Measurements from ENCODE around the gene CHAT. TPM values are rescaled to one million over a fixed set of nuclear protein-coding genes. Genes with fewer than 3 reads are reported as not detected.

The CHAT gene
- total RNA-seq, 3 donors from 2014 or later: not detected

GRCh38 chr10:49619613-49620012, 5.8 kb downstream of the CHAT start:
- TF ChIP-seq POLR2AphosphoS5 (IDR thresholded peaks at IDR 0.05) (no peak), POLR2A (IDR thresholded peaks at IDR 0.05) (no peak)
- TF ChIP-seq, protein P1, sequence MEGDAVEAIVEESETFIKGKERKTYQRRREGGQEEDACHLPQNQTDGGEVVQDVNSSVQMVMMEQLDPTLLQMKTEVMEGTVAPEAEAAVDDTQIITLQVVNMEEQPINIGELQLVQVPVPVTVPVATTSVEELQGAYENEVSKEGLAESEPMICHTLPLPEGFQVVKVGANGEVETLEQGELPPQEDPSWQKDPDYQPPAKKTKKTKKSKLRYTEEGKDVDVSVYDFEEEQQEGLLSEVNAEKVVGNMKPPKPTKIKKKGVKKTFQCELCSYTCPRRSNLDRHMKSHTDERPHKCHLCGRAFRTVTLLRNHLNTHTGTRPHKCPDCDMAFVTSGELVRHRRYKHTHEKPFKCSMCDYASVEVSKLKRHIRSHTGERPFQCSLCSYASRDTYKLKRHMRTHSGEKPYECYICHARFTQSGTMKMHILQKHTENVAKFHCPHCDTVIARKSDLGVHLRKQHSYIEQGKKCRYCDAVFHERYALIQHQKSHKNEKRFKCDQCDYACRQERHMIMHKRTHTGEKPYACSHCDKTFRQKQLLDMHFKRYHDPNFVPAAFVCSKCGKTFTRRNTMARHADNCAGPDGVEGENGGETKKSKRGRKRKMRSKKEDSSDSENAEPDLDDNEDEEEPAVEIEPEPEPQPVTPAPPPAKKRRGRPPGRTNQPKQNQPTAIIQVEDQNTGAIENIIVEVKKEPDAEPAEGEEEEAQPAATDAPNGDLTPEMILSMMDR (IDR thresholded peaks at IDR 0.05): no peak
- H3K27me3 ChIP-seq: peaks cover 0 to 63% of the 10 kb centered on the region in 2 donors
- intact Hi-C loops (cut with DNase I; ENCODE audit: low total_unique reads): no loop called here
- H3K36me3 ChIP-seq: no peaks in the 10 kb centered on the region
- H3K4me3 ChIP-seq: no peak overlapping the region
- no peak overlapping the region for H3K27ac ChIP-seq
- peak in 1 of 2 donors; percentile 17 for DNase-seq (ENCODE audit: low spot score in 2 of 2)
- no peaks in the 10 kb centered on the region for H3K4me1 ChIP-seq
- H3K9me3 ChIP-seq: no peaks in the 10 kb centered on the region

DNA sequence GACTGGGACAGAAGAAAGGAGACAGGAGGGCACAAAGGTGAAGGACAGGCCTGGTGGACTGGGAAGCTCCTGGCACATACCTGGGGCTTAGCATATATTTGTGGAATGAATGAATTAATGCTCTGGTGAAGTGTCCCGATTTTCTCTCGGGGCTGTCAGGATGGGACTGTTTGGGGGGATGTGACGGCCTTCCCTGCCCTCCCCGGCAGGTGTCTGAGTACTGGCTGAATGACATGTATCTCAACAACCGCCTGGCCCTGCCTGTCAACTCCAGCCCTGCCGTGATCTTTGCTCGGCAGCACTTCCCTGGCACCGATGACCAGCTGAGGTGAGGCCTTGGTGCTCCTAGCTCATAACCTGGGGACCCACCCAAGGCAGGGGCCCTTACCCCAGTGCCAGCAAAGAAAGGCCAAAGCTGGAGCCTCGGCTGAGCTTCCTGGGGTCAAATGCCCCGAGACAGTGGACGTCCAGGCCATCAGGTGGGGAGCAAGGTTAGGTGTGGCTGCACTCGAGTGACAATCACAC, 6.5 kb downstream of the CHAT start:
- TF ChIP-seq POLR2AphosphoS5 (IDR thresholded peaks at IDR 0.05) (no peak), POLR2A (IDR thresholded peaks at IDR 0.05) (no peak)
- TF ChIP-seq, protein P1 (IDR thresholded peaks at IDR 0.05): no peak
- intact Hi-C loops (cut with DNase I; ENCODE audit: low total_unique reads): no loop called here
- H3K9me3 ChIP-seq: no peaks in the 10 kb centered on the region
- peaks cover 0 to 56% of the 10 kb centered on the region in 2 donors for H3K27me3 ChIP-seq
- no peaks in the 10 kb centered on the region for H3K36me3 ChIP-seq
- no peaks in the 10 kb centered on the region for H3K4me1 ChIP-seq
- peak in 1 of 2 donors; percentile 10 for DNase-seq (ENCODE audit: low spot score in 2 of 2)
- no peak overlapping the region for H3K4me3 ChIP-seq
- no peak overlapping the region for H3K27ac ChIP-seq

DNA sequence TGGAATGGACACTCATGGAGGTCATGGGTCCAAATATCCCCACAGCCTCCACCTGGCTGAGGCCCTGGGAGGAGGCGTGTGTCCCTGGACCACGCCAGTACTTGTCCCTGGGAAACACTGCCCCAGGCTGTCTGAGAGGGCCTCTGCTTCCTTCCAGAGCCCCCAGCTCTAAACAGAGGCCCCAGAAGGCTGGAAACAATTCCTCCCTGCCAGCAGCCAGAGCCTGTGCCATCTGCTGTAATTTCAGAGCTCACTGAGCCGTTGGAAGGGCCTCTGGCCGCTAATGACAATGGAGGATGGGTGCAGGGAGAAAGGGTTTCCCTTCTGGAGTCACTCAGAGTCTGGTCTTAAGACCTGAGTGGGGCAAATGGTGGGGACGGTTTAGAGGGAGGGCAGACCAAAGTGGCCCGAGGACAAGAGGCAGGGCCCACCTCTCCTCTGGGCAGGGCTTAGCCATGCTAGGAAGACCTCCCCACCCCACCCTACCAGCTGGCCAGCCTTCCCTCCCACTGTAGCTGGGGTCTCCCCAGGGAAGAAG, 7.1 kb downstream of the CHAT start:
- Histone ChIP-seq H3K36me3 (no peaks in the 10 kb centered on the region), H3K27ac (no peak overlapping the region), H3K4me1 (no peaks in the 10 kb centered on the region), H3K27me3 (peaks cover 0 to 50% of the 10 kb centered on the region in 2 donors), H3K9me3 (no peaks in the 10 kb centered on the region), H3K4me3 (no peak overlapping the region)
- peak in 1 of 2 donors; percentile 35 for DNase-seq (ENCODE audit: low spot score in 2 of 2)
- TF ChIP-seq POLR2A (IDR thresholded peaks at IDR 0.05) (no peak), POLR2AphosphoS5 (IDR thresholded peaks at IDR 0.05) (no peak)
- TF ChIP-seq, protein P1 (IDR thresholded peaks at IDR 0.05): no peak
- intact Hi-C loops (cut with DNase I; ENCODE audit: low total_unique reads): no loop called here

DNA sequence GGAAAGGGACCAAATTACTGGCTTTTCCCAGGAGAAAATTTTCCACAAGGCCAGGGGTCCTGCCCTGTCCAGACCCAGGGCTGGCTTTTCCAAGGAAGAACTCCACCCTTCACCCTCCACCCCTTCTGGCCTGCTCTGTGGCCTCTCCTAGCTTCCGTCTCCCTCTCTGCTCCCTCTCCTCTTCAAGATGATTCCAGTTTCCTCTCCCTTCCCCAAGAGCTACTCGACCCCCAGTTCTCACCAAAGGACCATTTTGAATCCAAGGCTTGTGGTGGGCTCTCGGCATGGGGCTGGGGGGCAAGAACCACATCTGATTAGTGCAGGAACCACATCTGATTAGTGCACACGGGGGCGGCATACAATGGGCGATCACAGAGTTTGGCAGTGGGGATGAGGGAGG, 7.7 kb downstream of the CHAT start:
- Histone ChIP-seq H3K4me3 (no peak overlapping the region), H3K36me3 (no peaks in the 10 kb centered on the region), H3K4me1 (no peaks in the 10 kb centered on the region), H3K27ac (no peak overlapping the region), H3K9me3 (no peaks in the 10 kb centered on the region), H3K27me3 (peaks cover 0 to 44% of the 10 kb centered on the region in 2 donors)
- TF ChIP-seq POLR2AphosphoS5 (IDR thresholded peaks at IDR 0.05): no peak
- TF ChIP-seq POLR2A (IDR thresholded peaks at IDR 0.05): no peak
- TF ChIP-seq, protein P1 (IDR thresholded peaks at IDR 0.05): no peak
- intact Hi-C loops (cut with DNase I; ENCODE audit: low total_unique reads): no loop called here
- no peak for DNase-seq (ENCODE audit: low spot score in 2 of 2)
